GM21717 (cell line): ENCODE results near the gene DNAH17.

Experiments used
- ATAC-seq: cut with Tn5 transposase; IDR thresholded peaks from one replicate; pipeline ENCODE4 v1.9.1; 2021; ENCODE audit warnings: mild to moderate bottlenecking, moderate library complexity; ENCODE audit not compliant: unreplicated experiment

DNAH17 gene

GRCh38 chr17:78399693-78400144, 177.5 kb downstream of the DNAH17 start:
- ATAC-seq: no peak

- no peak for ATAC-seq
These were observed 178.0 kb downstream of the DNAH17 start for GRCh38 chr17:78399028-78399692.

- no peak for ATAC-seq
These were observed 178.8 kb downstream of the DNAH17 start for GRCh38 chr17:78398390-78398789.

- ATAC-seq: no peak
These were observed 179.5 kb downstream of the DNAH17 start for GRCh38 chr17:78397681-78398101.

- no peak for ATAC-seq
These were observed 180.5 kb downstream of the DNAH17 start for GRCh38 chr17:78396441-78397337.

- ATAC-seq: no peak
These were observed 182.0 kb downstream of the DNAH17 start for GRCh38 chr17:78395155-78395554.

- no peak for ATAC-seq
These were observed 183.0 kb downstream of the DNAH17 start for GRCh38 chr17:78394209-78394608.

GRCh38 chr17:78393575-78393974, 183.6 kb downstream of the DNAH17 start:
- no peak for ATAC-seq

- ATAC-seq: no peak
These were observed 184.9 kb downstream of the DNAH17 start for GRCh38 chr17:78392295-78392694.

GRCh38 chr17:78391843-78392242, 185.4 kb downstream of the DNAH17 start:
- no peak for ATAC-seq

- ATAC-seq: no peak
These were observed 186.2 kb downstream of the DNAH17 start for GRCh38 chr17:78391051-78391431.

- no peak for ATAC-seq
These were observed 186.8 kb downstream of the DNAH17 start for GRCh38 chr17:78390241-78391050.

- no peak for ATAC-seq
These were observed 188.9 kb downstream of the DNAH17 start for GRCh38 chr17:78387977-78388941.

GRCh38 chr17:78384479-78385175, 192.6 kb downstream of the DNAH17 start:
- ATAC-seq: peak; percentile 3

GRCh38 chr17:78383725-78384471, 193.3 kb downstream of the DNAH17 start:
- peak; percentile 38 for ATAC-seq

GRCh38 chr17:78381601-78382232, 195.5 kb downstream of the DNAH17 start:
- ATAC-seq: no peak

GRCh38 chr17:78380370-78380769, 196.8 kb downstream of the DNAH17 start:
- ATAC-seq: no peak

- ATAC-seq: no peak
These were observed 198.1 kb downstream of the DNAH17 start for GRCh38 chr17:78379131-78379491.
